Ureter (tissue), 1 donor: ENCODE measurements around the gene RNF6. TPM values are rescaled to one million over a fixed set of nuclear protein-coding genes. Genes with fewer than 3 reads are reported as not detected.

ENCODE experiments used
- DNase-seq: peaks from one replicate; pipeline ENCODE4 v3.0.0-alpha.2; 2020; ENCODE audit warnings: low spot score
- total RNA-seq: library from RNA; stranded (reverse); gene quantifications from one replicate; pipeline ENCODE4 v1.2.4, GENCODE V29; 2023
- donor health status: DM: yes; HTN: yes; CAD: no.

The RNF6 gene
- total RNA-seq, 1 donor from 2014 or later, result 33.8 TPM

DNA sequence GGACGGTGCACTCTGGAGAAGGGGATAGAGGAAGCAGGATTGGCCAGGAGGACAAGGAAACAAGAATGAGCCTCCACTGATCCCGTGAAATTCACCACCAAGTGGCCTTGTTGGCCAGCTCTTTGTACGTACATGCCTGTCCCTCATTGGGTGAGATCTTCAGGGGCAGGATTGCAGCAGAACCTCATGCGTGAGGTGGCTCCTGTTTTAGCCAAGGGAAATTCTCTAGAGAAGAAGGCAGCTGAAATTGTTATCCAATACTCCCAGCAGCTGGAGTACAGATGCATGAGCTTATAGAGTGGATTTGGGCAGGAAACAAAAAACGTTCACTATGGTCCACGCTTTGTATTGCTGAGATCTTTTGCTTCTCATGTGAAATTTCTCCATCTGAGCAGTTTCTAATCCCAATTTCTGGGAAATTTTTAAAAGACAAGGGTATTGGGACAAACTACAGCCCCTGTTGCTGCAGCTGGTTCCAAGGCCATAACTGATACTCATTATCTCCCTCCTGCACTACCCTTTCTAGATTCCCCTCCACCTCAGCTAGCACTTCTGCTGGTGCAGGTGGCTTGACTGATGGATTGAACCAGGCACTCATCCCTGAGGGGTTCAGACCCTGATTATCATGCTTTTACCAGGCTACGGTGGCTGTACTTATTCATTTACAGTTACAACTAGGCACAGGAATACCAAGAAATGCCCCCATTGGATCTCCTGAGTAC is 3.9 kb upstream of the RNF6 start:
- no peak for DNase-seq

- DNase-seq, result no peak
These were observed 469 bp upstream of the RNF6 start for GRCh38 chr13:26222520-26223046.

GRCh38 chr13:26221399-26221720 is 754 bp downstream of the RNF6 start:
- no peak for DNase-seq

DNA sequence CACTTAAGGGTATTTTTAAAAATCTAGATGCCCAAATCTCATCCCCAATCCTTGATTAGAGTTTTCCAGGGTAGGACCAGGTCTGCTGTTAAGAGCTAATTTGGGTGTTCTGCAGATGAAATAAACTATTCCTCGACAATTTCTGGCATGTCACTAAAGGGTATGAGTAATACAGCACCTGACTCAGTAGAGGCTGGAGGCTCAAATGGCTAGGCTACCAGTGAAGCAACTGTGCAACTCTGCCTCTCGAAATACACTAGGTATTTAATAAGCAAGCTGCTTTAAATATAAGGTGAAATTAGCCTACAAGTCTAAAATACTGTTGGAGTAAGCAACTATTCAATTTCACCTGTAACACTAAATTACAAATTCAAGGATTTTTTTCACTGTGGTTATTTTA is 1.5 kb downstream of the RNF6 start:
- DNase-seq, result no peak

GRCh38 chr13:26219726-26220125 is 2.4 kb downstream of the RNF6 start:
- DNase-seq, result no peak

DNA sequence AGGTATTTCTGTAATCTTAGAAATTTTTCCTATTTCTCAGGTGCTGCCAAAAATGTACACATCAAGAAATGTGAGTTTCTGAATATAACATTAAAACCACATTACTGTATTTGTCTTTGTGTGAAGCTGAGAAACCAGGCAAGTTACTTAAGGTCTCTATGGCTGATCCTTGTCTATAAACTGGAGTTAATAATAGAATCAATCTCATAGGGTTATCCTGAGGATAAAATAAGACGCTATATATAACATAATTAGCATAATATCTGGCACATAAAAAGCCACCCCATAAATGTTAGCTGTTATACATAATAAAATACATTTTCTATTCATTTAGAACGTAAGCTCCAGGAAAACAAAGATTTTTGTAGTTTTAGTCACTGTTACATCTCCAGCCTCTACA is 6.1 kb downstream of the RNF6 start:
- DNase-seq, result no peak

- DNase-seq, result no peak
These were observed 8.1 kb downstream of the RNF6 start for GRCh38 chr13:26213982-26214381.

GRCh38 chr13:26213345-26213744 is 8.8 kb downstream of the RNF6 start:
- DNase-seq, result no peak

GRCh38 chr13:26208287-26208686 is 13.8 kb downstream of the RNF6 start:
- no peak for DNase-seq

DNA sequence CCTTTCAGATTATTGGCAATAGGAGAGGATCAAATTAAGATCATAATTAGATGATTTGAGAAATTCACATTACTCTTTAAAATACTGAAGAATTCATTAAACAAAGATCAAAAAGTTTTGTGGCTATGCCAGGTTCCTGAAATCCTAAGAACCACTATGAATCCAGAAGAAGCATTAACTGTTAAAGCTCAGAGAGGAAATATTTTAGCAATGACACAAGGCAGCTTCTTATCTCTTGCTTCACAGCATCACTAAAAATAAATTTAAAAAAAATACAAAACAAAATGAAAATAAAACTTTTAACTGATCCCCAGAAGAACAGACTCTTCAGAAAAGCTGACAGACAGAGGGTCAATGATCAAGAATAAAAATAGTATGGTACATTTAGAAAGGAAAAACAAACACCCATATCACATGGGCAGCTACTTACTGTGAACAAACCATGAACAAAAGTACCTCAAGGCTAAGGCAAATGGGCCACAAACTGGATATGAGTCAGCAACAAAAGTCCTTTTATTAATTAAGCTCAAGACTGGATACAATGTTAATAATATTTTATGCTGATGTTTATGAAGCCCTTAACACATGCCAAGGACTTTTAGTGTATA is 19.6 kb downstream of the RNF6 start:
- no peak for DNase-seq

- no peak for DNase-seq
These were observed 21.3 kb downstream of the RNF6 start for GRCh38 chr13:26200811-26201210.

GRCh38 chr13:26198116-26198515 is 24.0 kb downstream of the RNF6 start:
- DNase-seq, result no peak

- no peak for DNase-seq
These were observed 24.8 kb downstream of the RNF6 start for GRCh38 chr13:26197298-26197697.

DNA sequence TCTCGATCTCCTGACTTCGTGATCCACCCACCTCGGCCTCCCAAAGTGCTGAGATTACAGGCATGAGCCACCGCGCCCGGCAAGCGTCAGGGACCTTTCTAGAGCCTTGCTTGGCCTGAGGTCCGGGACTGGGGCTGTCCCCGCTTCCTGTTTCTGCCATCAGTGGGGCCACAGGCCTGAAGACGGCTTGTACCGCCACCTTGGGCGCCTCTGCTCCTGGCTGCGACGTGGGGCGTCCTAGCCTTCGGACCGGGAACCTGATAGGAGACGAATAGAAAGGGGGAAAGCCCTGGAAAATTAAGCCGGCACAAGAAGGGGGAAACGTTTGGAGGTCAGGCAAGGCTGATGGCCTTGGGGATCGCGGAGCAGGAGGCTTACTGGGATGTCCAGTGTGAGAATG is 35.1 kb downstream of the RNF6 start:
- DNase-seq, result no peak

DNA sequence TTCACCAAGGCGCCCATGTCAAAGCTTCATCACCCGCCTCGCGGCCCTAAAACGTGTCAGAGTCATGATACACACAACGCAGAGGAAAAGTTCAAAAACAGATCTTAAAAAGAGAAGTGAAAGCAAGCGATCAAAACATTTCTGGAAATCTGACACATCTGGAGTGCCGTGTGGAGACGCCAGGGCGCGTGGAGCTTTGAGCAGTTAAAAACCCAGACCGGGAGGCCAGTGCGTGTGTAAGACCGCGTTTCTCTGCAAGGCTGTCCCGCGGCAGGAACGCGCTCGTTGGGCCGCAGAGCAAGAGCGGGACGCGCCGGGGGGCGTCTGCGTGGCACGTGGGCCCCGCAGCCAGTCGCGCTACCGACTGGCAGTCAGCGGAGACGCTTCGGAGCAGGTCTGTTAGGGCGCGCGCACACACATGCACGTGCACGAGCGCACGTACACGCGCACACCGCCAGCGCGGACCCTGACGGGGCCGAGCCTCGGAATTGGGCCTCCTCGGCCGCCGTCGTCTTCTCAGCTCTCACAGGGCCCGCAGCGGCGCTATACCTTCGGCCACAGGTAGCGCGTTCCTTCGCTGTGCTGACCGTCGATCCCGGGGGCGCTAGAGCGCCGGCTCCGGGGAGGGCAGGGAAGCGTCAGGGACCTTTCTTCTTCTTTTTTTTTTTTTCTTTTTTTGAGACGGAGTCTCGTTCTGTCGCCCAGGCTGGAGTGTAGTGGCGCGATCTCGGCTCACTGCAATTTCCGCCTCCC is 35.8 kb downstream of the RNF6 start:
- peak; percentile 88 for DNase-seq

- no peak for DNase-seq
These were observed 36.4 kb downstream of the RNF6 start for GRCh38 chr13:26185720-26186117.

- peak; percentile 70 for DNase-seq
These were observed 37.3 kb downstream of the RNF6 start for GRCh38 chr13:26184791-26185250.

DNA sequence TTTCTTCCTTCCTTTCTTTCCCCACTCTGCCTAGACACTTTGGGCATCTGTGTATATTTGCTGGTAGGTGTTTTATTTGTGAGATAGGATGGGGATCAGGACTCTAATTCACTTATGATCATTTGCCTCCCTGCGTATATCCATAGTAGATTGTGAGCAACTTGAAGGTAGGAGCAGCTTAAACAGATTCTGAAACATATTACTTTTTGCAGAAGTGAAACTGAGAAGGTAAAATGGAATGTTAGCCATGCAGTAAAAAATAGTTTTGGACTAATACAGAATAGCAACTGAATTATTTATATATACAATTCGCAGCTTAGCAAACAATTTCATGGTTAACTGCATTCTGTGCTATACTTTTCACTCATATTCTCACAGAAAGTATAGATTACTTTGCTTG is 38.7 kb downstream of the RNF6 start:
- no peak for DNase-seq

DNA sequence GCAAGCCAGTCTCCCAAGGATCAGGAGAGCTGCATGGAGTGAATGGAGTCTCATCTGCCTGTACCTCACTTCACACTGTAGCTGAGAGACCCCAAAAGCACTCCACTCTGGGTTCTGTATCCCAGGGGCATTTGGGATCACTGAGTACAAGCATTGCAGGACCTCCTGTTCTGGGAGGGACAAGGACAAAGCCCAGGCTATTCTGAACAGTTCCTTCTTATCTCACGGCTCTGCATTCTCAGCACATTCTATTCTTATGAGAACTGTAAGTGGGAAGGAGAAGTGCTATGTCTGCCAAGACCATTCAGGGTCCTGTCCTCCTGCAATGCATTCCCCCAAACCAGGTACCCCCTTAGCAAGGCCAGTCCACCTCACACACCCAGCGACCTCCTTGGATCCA is 42.8 kb downstream of the RNF6 start:
- DNase-seq, result no peak

- DNase-seq, result no peak
These were observed 53.3 kb downstream of the RNF6 start for GRCh38 chr13:26168835-26169234.

DNA sequence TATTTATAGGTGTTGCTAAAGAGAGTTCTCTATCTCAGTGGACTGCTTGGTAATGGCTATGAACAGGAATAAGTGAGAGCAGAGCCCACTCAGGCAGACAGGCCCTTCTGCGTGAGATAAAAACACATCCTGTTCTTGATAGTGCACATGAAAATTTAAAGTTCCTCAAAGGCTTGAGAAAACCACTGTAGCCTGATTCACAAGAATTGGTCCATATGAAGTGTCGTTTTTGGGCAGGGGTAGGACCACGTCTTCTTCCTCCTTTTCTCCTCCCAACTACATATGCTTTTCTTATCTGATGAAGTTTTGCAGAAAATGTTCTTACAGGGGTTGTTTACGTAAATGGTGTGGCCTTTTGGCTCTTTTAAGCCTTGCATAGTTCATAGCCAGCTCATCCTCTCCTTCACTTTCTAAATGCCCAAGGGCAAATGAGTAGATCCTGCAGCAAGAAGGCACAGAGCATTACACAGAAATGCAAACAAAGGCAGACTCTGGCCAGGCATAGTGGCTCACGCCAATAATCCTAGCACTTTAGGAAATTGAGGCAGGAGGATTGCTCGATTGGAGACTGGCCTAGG is 53.8 kb downstream of the RNF6 start:
- DNase-seq, result no peak

DNA sequence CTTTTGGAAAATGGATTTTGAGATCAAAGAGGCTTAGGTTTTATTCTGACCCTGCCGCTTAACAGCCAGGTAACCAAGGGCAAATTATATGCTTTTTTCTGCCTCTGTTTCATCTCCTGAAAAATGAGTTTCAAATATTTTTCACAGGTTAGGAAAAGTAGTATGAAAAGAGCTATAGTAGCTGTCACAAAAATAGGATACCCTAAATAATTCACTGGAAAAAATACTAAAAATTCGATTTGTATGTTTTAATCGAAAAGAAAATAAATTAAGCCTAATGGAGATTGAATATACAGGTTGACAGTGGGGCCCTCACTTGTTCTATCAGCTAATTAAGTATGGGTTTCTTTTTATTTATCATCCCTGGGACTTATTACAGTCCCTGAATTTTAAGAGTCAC is 58.3 kb downstream of the RNF6 start:
- no peak for DNase-seq
